HG03060 (cell line): Measurements from ENCODE around the gene PRR20B.
"Not testable (repeated sequence)": the region's sequence is repeated elsewhere in the genome, so short reads cannot be mapped to it uniquely, and the experiment has no call there.

ENCODE experiments used
- ATAC-seq: cut with Tn5 transposase; IDR thresholded peaks from one replicate; pipeline ENCODE4 v1.9.1; 2021; ENCODE audit warnings: low read depth, moderate number of reproducible peaks; ENCODE audit not compliant: unreplicated experiment

The PRR20B gene

DNA sequence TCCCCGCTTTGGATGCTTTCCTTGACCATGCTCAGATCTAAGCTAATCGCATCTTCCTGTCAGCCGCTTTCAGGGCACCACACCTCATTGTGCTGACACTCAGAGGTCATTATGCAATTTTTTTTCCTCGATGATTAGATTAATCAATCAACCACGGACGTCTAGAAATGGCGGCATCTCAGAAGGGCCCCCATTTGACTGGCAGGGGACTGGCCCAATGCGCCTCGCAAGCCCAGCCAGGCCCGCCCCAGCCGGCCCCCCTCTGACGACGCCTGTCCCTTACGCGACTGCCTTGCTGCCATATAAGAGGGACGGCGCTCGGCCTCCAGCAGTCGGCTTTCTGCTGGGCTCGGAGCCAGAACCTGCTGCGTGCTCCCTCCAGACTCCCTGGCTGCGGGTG lies at the start of gene PRR20B:
Gene PRR20B (plus strand): TSS at position 301 of the 400 bp plus-strand sequence. CDS start 387 bp downstream, outside the sequence.
- not testable (repeated sequence) for ATAC-seq

- no peak for ATAC-seq
Measured at GRCh38 chr13:57114945-57115344, 32.3 kb upstream of the PRR20B start.

DNA sequence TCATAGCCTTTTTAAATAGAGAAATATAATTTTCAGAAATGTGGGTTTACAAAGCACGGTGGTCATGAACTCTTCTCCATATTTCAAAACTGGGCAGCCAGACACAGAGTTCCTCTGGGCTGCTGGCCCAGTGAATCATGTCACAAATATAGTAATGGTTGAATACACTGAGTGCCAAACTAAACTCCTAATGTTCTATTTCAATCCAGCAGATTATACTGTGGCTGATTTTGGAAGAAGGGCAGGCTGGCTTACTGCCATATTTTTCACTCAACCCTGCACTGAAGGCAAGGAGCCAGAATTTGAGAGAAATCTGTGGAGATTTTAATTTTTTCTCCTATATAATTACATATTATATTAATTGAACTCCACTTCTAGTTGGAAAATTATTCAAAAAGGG lies 23.6 kb upstream of the PRR20B start:
- ATAC-seq, result no peak

GRCh38 chr13:57128909-57129308 lies 18.4 kb upstream of the PRR20B start:
- no peak for ATAC-seq

DNA sequence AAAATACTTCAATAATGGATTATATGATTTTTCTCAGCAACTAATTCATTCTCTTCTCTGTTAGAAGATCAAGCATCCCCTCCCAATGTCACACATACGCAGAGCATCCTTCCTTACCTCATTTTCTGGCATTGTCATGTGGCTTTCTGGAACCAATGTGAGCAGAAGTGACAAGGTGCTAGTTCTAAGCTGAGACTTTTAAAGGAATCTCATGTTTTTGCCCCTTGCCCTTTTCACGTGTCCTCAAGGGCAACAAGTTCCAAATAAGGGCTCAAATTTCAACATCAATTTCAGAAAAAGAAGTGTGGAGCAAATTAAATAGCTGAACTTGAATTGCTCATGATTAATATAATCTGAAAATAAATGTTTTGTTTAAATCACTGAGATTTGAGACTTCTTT lies 11.2 kb upstream of the PRR20B start:
- no peak for ATAC-seq

DNA sequence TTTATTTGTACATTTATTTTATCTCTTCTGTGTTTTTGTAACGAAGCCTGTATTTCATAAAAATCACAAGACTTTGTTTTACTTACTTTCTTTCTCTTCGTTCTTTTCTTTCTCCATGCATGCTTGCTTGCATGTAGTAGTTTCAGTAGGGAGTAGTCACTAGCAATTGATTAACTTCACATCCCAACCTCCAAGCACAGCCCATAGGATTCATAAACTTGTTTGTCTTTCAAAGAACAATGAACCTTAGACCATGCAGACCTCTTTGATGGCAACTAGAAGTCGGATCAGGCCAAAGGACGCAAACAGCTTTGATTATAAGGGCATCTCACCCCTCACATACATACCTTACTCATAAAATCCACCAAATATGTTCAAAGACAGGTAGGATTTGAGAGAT lies 9.7 kb upstream of the PRR20B start:
- no peak for ATAC-seq

DNA sequence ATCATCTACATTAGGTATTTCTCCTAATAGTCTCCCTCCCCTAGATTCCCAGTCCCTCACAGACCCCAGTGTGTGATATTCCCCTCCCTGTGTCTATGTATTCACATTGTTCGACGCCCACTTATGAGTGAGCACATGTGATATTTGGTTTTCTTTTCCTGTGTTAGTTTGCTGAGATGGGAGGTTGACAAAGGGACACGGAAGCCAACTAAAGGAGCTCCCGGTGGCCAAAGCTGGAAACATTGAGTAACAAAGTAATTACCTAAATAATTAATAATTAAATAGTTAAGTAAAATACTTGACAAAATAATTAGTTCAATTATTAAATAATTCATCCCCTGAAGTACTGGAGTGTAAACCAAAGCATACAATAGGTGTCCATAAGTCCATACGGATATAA lies 8.3 kb upstream of the PRR20B start:
- ATAC-seq, result no peak

DNA sequence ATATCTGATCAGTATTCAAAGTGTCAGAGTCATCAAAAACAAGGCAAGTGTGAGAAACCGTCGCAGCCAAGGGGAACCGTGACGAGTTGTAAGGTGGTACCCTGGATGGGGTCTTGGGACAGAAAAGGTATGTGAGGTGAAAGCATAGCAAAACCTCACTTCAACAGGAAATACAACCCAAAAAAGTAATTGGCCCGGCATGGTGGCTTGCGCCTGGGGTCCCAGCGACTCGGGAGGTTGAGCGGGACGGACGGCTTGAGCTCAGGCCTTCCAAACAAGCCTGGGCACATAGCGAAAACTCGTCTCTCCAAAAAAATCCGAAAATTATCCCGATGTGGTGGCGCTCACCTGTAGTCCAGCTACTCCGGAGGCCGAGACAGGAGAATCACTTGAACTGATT lies 7.5 kb upstream of the PRR20B start:
- not testable (repeated sequence) for ATAC-seq

- not testable (repeated sequence) for ATAC-seq
Measured at GRCh38 chr13:57140235-57140968, 6.9 kb upstream of the PRR20B start, which contains the start of gene PRR20A. PRR20A (plus strand) TSS chr13:57140918; CDS start chr13:57141305, 387 bp downstream.

GRCh38 chr13:57148106-57148505 lies 818 bp downstream of the PRR20B start:
- not testable (repeated sequence) for ATAC-seq

GRCh38 chr13:57153761-57154160 lies 6.5 kb downstream of the PRR20B start, which contains the start of gene PRR20C:
PRR20C (plus strand) TSS chr13:57154061; CDS start chr13:57154448, 387 bp downstream.
- not testable (repeated sequence) for ATAC-seq

- ATAC-seq, result not testable (repeated sequence)
Measured at GRCh38 chr13:57160332-57160731, 13.0 kb downstream of the PRR20B start, which contains the start of gene PRR20D. PRR20D (plus strand) TSS chr13:57160632; CDS start chr13:57161019, 387 bp downstream.

- ATAC-seq, result not testable (repeated sequence)
Measured at GRCh38 chr13:57166897-57167296, 19.6 kb downstream of the PRR20B start, which contains the start of gene PRR20E. PRR20E (plus strand) TSS chr13:57167197; CDS start chr13:57167584, 387 bp downstream.

DNA sequence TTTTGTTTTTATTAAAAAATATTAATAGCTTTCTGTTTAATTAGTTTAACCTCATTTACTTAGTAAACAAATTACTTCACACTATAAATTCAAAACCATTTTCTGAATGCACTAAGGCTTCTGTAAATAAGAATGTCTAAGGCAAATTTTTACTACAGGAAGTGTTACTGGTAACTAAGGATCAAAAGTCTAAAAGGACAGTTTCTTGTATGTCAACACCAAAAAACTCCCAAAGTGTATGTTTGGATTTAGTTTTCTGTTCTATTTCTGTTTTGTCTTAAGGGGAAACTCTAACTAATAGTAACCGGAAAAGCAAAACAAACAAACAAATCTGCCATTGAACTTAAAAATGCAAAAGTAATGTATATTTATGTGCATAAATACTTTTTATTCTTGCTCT lies 44.4 kb downstream of the PRR20B start:
- no peak for ATAC-seq
